ENCODE results near the gene FGR. TPM values are rescaled to one million over a fixed set of nuclear protein-coding genes. Genes with fewer than 3 reads are reported as not detected.
A peak's percentile ranks its signal among the peaks of the same experiment; 100 is the strongest.

Gene FGR
- total and polyA plus RNA-seq, 5 donors, result 3.2 to 12.6 (median 4.9) TPM

GRCh38 chr1:27570356-27570755 is 64.6 kb downstream of the FGR start:
- Histone ChIP-seq H3K9me3 (ENCODE audit: control insufficient read depth, low read length) (no peaks in the 10 kb centered on the region), H3K27me3 (ENCODE audit: control insufficient read depth, insufficient read depth) (no peaks in the 10 kb centered on the region), H3K4me3 (ENCODE audit: low read length) (no peak overlapping the region), H3K27ac (ENCODE audit: low read length) (peak overlapping the region; percentile 10), H3K4me1 (ENCODE audit: control insufficient read depth, insufficient read depth, low read length) (peaks cover 66% of the 10 kb centered on the region)
- 31% methylated on average over 2 of the region's 2 CpGs for WGBS
- DNase-seq, result peak in 2 of 3 donors; percentile 58 to 65
- ATAC-seq, result no peak
- intact Hi-C loops (cut with DNase I), result no loop called here

- peak in 1 of 3 donors; percentile 50 for DNase-seq
- intact Hi-C loops (cut with DNase I), result loop anchor here in 2 of 4 donors (5.0 kb wide), 2 partner anchors 33 to 42 kb away; partner anchors contain the start of gene AHDC1 (in 1 of the 2)
- H3K4me1 ChIP-seq (ENCODE audit: control insufficient read depth, insufficient read depth, low read length), result peaks cover 68% of the 10 kb centered on the region
These were observed 65.3 kb downstream of the FGR start for GRCh38 chr1:27569506-27570291.

GRCh38 chr1:27569088-27569460 is 65.9 kb downstream of the FGR start:
- peaks cover 69% of the 10 kb centered on the region for H3K4me1 ChIP-seq (ENCODE audit: control insufficient read depth, insufficient read depth, low read length)
- H3K4me3 ChIP-seq (ENCODE audit: low read length), result no peak overlapping the region
- H3K27me3 ChIP-seq (ENCODE audit: control insufficient read depth, insufficient read depth), result no peaks in the 10 kb centered on the region
- DNase-seq (no peak), ATAC-seq (peak; percentile 3 to 15)
- no peaks in the 10 kb centered on the region for H3K9me3 ChIP-seq (ENCODE audit: control insufficient read depth, low read length)
- WGBS, result 58% methylated on average over 3 of the region's 3 CpGs
- intact Hi-C loops (cut with DNase I), result loop anchor here in 2 of 4 donors (5.0 kb wide), 2 partner anchors 33 to 42 kb away; partner anchors contain the start of gene AHDC1 (in 1 of the 2)
- H3K27ac ChIP-seq (ENCODE audit: low read length), result peak overlapping the region; percentile 10

More at GRCh38 chr1:27569506-27570291, 65.3 kb downstream of the FGR start:
- peak overlapping the region; percentile 10 for H3K27ac ChIP-seq (ENCODE audit: low read length)
- H3K4me3 ChIP-seq (ENCODE audit: low read length), result no peak overlapping the region
- WGBS, result 69% methylated on average over 14 of the region's 14 CpGs
- no peaks in the 10 kb centered on the region for H3K9me3 ChIP-seq (ENCODE audit: control insufficient read depth, low read length)
- ATAC-seq, result no peak
- no peaks in the 10 kb centered on the region for H3K27me3 ChIP-seq (ENCODE audit: control insufficient read depth, insufficient read depth)

- WGBS, result 3% methylated on average over 65 of the region's 65 CpGs
- peak; percentile 86 to 88 for ATAC-seq
- H3K4me3 ChIP-seq (ENCODE audit: low read length), result no peak overlapping the region
- no peaks in the 10 kb centered on the region for H3K27me3 ChIP-seq (ENCODE audit: control insufficient read depth, insufficient read depth)
- H3K9me3 ChIP-seq (ENCODE audit: control insufficient read depth, low read length), result no peaks in the 10 kb centered on the region
- H3K27ac ChIP-seq (ENCODE audit: low read length), result peak overlapping the region; percentile 85
- intact Hi-C loops (cut with DNase I), result loop anchor here in 2 of 4 donors (5.0 kb wide), 2 partner anchors 34 to 41 kb away; partner anchors contain the start of gene AHDC1 (in 1 of the 2)
- peaks cover 71% of the 10 kb centered on the region for H3K4me1 ChIP-seq (ENCODE audit: control insufficient read depth, insufficient read depth, low read length)
- DNase-seq, result peak; percentile 95 to 98 (median 98)
These were observed 66.5 kb downstream of the FGR start for GRCh38 chr1:27568300-27569087.

GRCh38 chr1:27567971-27568299 is 67.0 kb downstream of the FGR start:
- Histone ChIP-seq H3K4me1 (ENCODE audit: control insufficient read depth, insufficient read depth, low read length) (peaks cover 70% of the 10 kb centered on the region), H3K9me3 (ENCODE audit: control insufficient read depth, low read length) (no peaks in the 10 kb centered on the region), H3K27me3 (ENCODE audit: control insufficient read depth, insufficient read depth) (no peaks in the 10 kb centered on the region), H3K4me3 (ENCODE audit: low read length) (no peak overlapping the region), H3K27ac (ENCODE audit: low read length) (peak overlapping the region; percentile 85)
- ATAC-seq (no peak), DNase-seq (peak in 1 of 3 donors; percentile 56)
- 63% methylated on average over 8 of the region's 8 CpGs for WGBS
- intact Hi-C loops (cut with DNase I), result loop anchor here in 2 of 4 donors (5.0 kb wide), 2 partner anchors 34 to 41 kb away; partner anchors contain the start of gene AHDC1 (in 1 of the 2)

GRCh38 chr1:27567146-27567526 is 67.8 kb downstream of the FGR start:
- Histone ChIP-seq H3K27ac (ENCODE audit: low read length) (peak overlapping the region; percentile 73), H3K9me3 (ENCODE audit: control insufficient read depth, low read length) (no peaks in the 10 kb centered on the region), H3K4me1 (ENCODE audit: control insufficient read depth, insufficient read depth, low read length) (peaks cover 70% of the 10 kb centered on the region), H3K4me3 (ENCODE audit: low read length) (no peak overlapping the region), H3K27me3 (ENCODE audit: control insufficient read depth, insufficient read depth) (no peaks in the 10 kb centered on the region)
- ATAC-seq, result no peak
- DNase-seq, result peak in 1 of 3 donors; percentile 60
- WGBS, result 55% methylated on average over 15 of the region's 15 CpGs
- intact Hi-C loops (cut with DNase I), result loop anchor here in 2 of 4 donors (5.0 kb wide), 2 partner anchors 35 to 40 kb away; partner anchors contain the start of gene AHDC1 (in 1 of the 2)

- Histone ChIP-seq H3K4me1 (ENCODE audit: control insufficient read depth, insufficient read depth, low read length) (peaks cover 71% of the 10 kb centered on the region), H3K27ac (ENCODE audit: low read length) (peak overlapping the region; percentile 73), H3K27me3 (ENCODE audit: control insufficient read depth, insufficient read depth) (no peaks in the 10 kb centered on the region), H3K4me3 (ENCODE audit: low read length) (no peak overlapping the region), H3K9me3 (ENCODE audit: control insufficient read depth, low read length) (no peaks in the 10 kb centered on the region)
- DNase-seq (peak in 2 of 3 donors; percentile 66 to 67), ATAC-seq (no peak)
- WGBS, result 41% methylated on average over 13 of the region's 13 CpGs
- intact Hi-C loops (cut with DNase I), result loop anchor here in 2 of 4 donors (5.0 kb wide), 2 partner anchors 36 to 39 kb away; partner anchors contain the start of gene AHDC1 (in 1 of the 2)
These were observed 68.4 kb downstream of the FGR start for GRCh38 chr1:27566462-27567145.

- Histone ChIP-seq H3K9me3 (ENCODE audit: control insufficient read depth, low read length) (no peaks in the 10 kb centered on the region), H3K4me3 (ENCODE audit: low read length) (no peak overlapping the region), H3K27me3 (ENCODE audit: control insufficient read depth, insufficient read depth) (no peaks in the 10 kb centered on the region), H3K4me1 (ENCODE audit: control insufficient read depth, insufficient read depth, low read length) (peaks cover 76% of the 10 kb centered on the region), H3K27ac (ENCODE audit: low read length) (peak overlapping the region; percentile 92)
- ATAC-seq, result peak; percentile 1
- peak; percentile 67 to 89 (median 84) for DNase-seq
- 46% methylated on average over 26 of the region's 26 CpGs for WGBS
- intact Hi-C loops (cut with DNase I), result loop anchor here in 2 of 4 donors (5.0 kb wide), 3 partner anchors 32 to 38 kb away; partner anchors contain the start of gene AHDC1 (in 1 of the 2)
These were observed 70.0 kb downstream of the FGR start for GRCh38 chr1:27564710-27565649.

GRCh38 chr1:27563591-27564471 is 71.2 kb downstream of the FGR start:
- Histone ChIP-seq H3K27me3 (ENCODE audit: control insufficient read depth, insufficient read depth) (no peaks in the 10 kb centered on the region), H3K9me3 (ENCODE audit: control insufficient read depth, low read length) (no peaks in the 10 kb centered on the region), H3K4me1 (ENCODE audit: control insufficient read depth, insufficient read depth, low read length) (peaks cover 69% of the 10 kb centered on the region), H3K4me3 (ENCODE audit: low read length) (no peak overlapping the region), H3K27ac (ENCODE audit: low read length) (peak overlapping the region; percentile 92)
- peak; percentile 39 to 44 for ATAC-seq
- 32% methylated on average over 10 of the region's 10 CpGs for WGBS
- peak; percentile 79 to 89 (median 87) for DNase-seq
- intact Hi-C loops (cut with DNase I), result loop anchor here in 1 of 4 donors (5.0 kb wide), 1 partner anchor 33 kb away; no protein-coding TSS in a partner anchor
